ENCODE measurements around the gene CNTNAP2. TPM values are rescaled to one million over a fixed set of nuclear protein-coding genes. Genes with fewer than 3 reads are reported as not detected.

CNTNAP2 gene
- total and polyA plus RNA-seq, 2 of the 8 experiments (the other 6 are each of a cell fraction or from before 2014, with no cell fraction given): 27.9 to 71.0 TPM

GRCh38 chr7:148116829-148117403 lies 2000.3 kb downstream of the CNTNAP2 start (continued):
- TF ChIP-seq SAP30 (IDR thresholded peaks at IDR 0.05; ENCODE audit: insufficient read depth, insufficient replicate concordance, low read length): no peak
- TF ChIP-seq YY1 (IDR thresholded peaks at IDR 0.05; ENCODE audit: low read depth, low read length): no peak
- TF ChIP-seq CTCF (IDR thresholded peaks at IDR 0.05; ENCODE audit: control extremely low read depth in 1 of 3, insufficient read depth in 1 of 3, low read depth in 1 of 3, low read length in 3 of 3): no peak
- TF ChIP-seq CBX5 (IDR thresholded peaks at IDR 0.05; ENCODE audit: low read depth, low read length): no peak
- no peak for TF ChIP-seq JUN (IDR thresholded peaks at IDR 0.05; ENCODE audit: low read depth, low read length)
- TF ChIP-seq CHD2 (IDR thresholded peaks at IDR 0.05; ENCODE audit: low read length): no peak
- TF ChIP-seq SIN3A (conservative IDR thresholded peaks at IDR 0.05 in 1 of 2, IDR thresholded peaks at IDR 0.05 in 1 of 2; ENCODE audit: low read depth in 1 of 2, low read length in 2 of 2): no peak
- TF ChIP-seq CREB1 (IDR thresholded peaks at IDR 0.05): no peak
- no peak for TF ChIP-seq GTF2F1 (IDR thresholded peaks at IDR 0.05; ENCODE audit: borderline replicate concordance, low read depth, low read length)
